ENCODE measurements around the gene JAG1. TPM values are rescaled to one million over a fixed set of nuclear protein-coding genes. Genes with fewer than 3 reads are reported as not detected.
"Not testable (repeated sequence)": the region's sequence is repeated elsewhere in the genome, so short reads cannot be mapped to it uniquely, and the experiment has no call there.

The JAG1 gene
- total RNA-seq, 1 donor, result 60.1 TPM

- no peaks in the 10 kb centered on the region for H3K36me3 ChIP-seq (ENCODE audit: insufficient read depth, low read length)
- no peak overlapping the region for H3K27ac ChIP-seq (ENCODE audit: low read depth, low read length)
- no peaks in the 10 kb centered on the region for H4K20me1 ChIP-seq (ENCODE audit: insufficient read depth, low read length)
- no peak for TF ChIP-seq CTCF (IDR thresholded peaks at IDR 0.05; ENCODE audit: extremely low read depth, low read depth, low read length)
- no peak overlapping the region for H2AFZ ChIP-seq (ENCODE audit: low read length)
- no peaks in the 10 kb centered on the region for H3K27me3 ChIP-seq (ENCODE audit: insufficient read depth, low read length)
- no peak for DNase-seq (ENCODE audit: insufficient read length, low spot score, missing footprints)
- H3K4me3 ChIP-seq (ENCODE audit: insufficient read depth, low read length), result no peak overlapping the region
- no peak overlapping the region for H3K4me2 ChIP-seq (ENCODE audit: insufficient read depth, low read length)
- H3K9me3 ChIP-seq (ENCODE audit: low read depth, low read length), result no peaks in the 10 kb centered on the region
- H3K4me1 ChIP-seq (ENCODE audit: insufficient read depth, low read length), result peaks cover 16% of the 10 kb centered on the region
- H3K79me2 ChIP-seq (ENCODE audit: insufficient read depth, low read length), result no peaks in the 10 kb centered on the region
Observed at GRCh38 chr20:10616212-10616611, 57.6 kb downstream of the JAG1 start.

- H3K27me3 ChIP-seq (ENCODE audit: insufficient read depth, low read length), result no peaks in the 10 kb centered on the region
- H3K4me1 ChIP-seq (ENCODE audit: insufficient read depth, low read length), result peaks cover 22% of the 10 kb centered on the region
- H3K27ac ChIP-seq (ENCODE audit: low read depth, low read length), result no peak overlapping the region
- no peak overlapping the region for H3K4me2 ChIP-seq (ENCODE audit: insufficient read depth, low read length)
- H4K20me1 ChIP-seq (ENCODE audit: insufficient read depth, low read length), result no peaks in the 10 kb centered on the region
- DNase-seq (ENCODE audit: insufficient read length, low spot score, missing footprints), result no peak
- TF ChIP-seq CTCF (IDR thresholded peaks at IDR 0.05; ENCODE audit: extremely low read depth, low read depth, low read length), result no peak
- no peak overlapping the region for H2AFZ ChIP-seq (ENCODE audit: low read length)
- H3K79me2 ChIP-seq (ENCODE audit: insufficient read depth, low read length), result no peaks in the 10 kb centered on the region
- no peaks in the 10 kb centered on the region for H3K9me3 ChIP-seq (ENCODE audit: low read depth, low read length)
- H3K36me3 ChIP-seq (ENCODE audit: insufficient read depth, low read length), result no peaks in the 10 kb centered on the region
- no peak overlapping the region for H3K4me3 ChIP-seq (ENCODE audit: insufficient read depth, low read length)
Observed at GRCh38 chr20:10613911-10614310, 59.9 kb downstream of the JAG1 start.

GRCh38 chr20:10613426-10613825 is 60.4 kb downstream of the JAG1 start:
- not testable (repeated sequence) for H3K79me2 ChIP-seq (ENCODE audit: insufficient read depth, low read length); H3K36me3 ChIP-seq (ENCODE audit: insufficient read depth, low read length); DNase-seq (ENCODE audit: insufficient read length, low spot score, missing footprints)

GRCh38 chr20:10611357-10611756 is 62.4 kb downstream of the JAG1 start:
- H3K9me3 ChIP-seq (ENCODE audit: low read depth, low read length), result no peaks in the 10 kb centered on the region
- H3K4me2 ChIP-seq (ENCODE audit: insufficient read depth, low read length), result no peak overlapping the region
- H2AFZ ChIP-seq (ENCODE audit: low read length), result no peak overlapping the region
- peak overlapping the region; percentile 12 for H3K27ac ChIP-seq (ENCODE audit: low read depth, low read length)
- peak; percentile 70 for TF ChIP-seq CTCF (IDR thresholded peaks at IDR 0.05; ENCODE audit: extremely low read depth, low read depth, low read length)
- no peaks in the 10 kb centered on the region for H4K20me1 ChIP-seq (ENCODE audit: insufficient read depth, low read length)
- H3K27me3 ChIP-seq (ENCODE audit: insufficient read depth, low read length), result no peaks in the 10 kb centered on the region
- H3K36me3 ChIP-seq (ENCODE audit: insufficient read depth, low read length), result no peaks in the 10 kb centered on the region
- peak; percentile 55 for DNase-seq (ENCODE audit: insufficient read length, low spot score, missing footprints)
- H3K4me1 ChIP-seq (ENCODE audit: insufficient read depth, low read length), result peaks cover 25% of the 10 kb centered on the region
- H3K4me3 ChIP-seq (ENCODE audit: insufficient read depth, low read length), result no peak overlapping the region
- no peaks in the 10 kb centered on the region for H3K79me2 ChIP-seq (ENCODE audit: insufficient read depth, low read length)

More at GRCh38 chr20:10613426-10613825, 60.4 kb downstream of the JAG1 start:
- not testable (repeated sequence) for H3K27ac ChIP-seq (ENCODE audit: low read depth, low read length); H2AFZ ChIP-seq (ENCODE audit: low read length); H4K20me1 ChIP-seq (ENCODE audit: insufficient read depth, low read length); H3K4me2 ChIP-seq (ENCODE audit: insufficient read depth, low read length); H3K4me3 ChIP-seq (ENCODE audit: insufficient read depth, low read length); H3K27me3 ChIP-seq (ENCODE audit: insufficient read depth, low read length); H3K9me3 ChIP-seq (ENCODE audit: low read depth, low read length)
- H3K4me1 ChIP-seq (ENCODE audit: insufficient read depth, low read length), result peaks cover 25% of the 10 kb centered on the region

Measured in osteoblast (primary cell).